GM18858 (cell line): Measurements from ENCODE around the gene CAPN2.
"Not testable (repeated sequence)": the region's sequence is repeated elsewhere in the genome, so short reads cannot be mapped to it uniquely, and the experiment has no call there.

Source experiments
- ATAC-seq: cut with Tn5 transposase; IDR thresholded peaks from one replicate; pipeline ENCODE4 v1.9.1; 2021; ENCODE audit not compliant: unreplicated experiment

The CAPN2 gene

DNA sequence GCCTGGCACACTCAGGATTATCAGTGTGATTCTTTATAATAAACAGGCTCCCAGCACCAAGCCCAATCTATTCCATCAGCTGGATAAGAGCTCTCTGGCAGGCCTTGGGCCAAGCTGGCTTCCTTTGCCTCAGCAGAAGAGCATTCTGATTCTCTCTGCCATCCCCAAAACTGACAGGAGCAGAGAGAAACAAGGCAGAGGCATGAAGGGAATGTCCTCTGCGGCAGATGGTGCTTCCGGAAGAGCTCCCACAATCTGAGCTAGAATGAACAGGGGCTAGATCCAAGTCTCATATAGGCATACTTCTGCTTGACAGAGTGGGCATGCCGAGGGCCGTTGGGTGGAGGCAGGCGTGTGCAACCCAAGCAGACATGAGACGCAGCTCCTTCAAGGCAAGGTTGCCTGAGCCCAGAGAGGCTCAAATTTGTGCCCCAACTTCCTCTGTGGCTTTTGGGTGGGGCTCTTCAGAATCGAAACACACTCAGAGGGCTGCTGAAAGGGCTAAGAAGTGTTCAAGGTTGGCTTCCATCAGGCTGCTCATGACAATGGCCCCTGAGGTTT, 4.0 kb downstream of the CAPN2 start:
- ATAC-seq: peak; percentile 46

DNA sequence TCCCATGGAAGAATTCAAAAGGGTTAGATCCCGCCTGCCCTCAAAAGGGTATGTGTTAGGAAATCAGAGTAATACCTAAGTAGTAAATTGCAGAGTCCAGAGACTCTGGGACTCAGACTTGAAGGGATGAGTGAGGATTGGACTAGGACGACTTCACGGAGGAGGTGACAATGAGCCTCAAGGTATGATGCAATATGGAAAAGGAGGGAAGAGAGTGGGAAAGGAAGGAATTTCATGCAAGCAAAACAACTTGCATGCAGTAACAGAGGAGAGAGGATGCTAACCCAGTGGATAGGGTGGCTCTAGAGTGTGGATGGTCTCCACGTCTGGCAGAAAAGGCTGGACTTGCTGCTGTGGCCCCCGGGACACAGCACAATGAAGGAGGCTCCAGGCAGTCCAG, 4.8 kb downstream of the CAPN2 start:
- no peak for ATAC-seq

DNA sequence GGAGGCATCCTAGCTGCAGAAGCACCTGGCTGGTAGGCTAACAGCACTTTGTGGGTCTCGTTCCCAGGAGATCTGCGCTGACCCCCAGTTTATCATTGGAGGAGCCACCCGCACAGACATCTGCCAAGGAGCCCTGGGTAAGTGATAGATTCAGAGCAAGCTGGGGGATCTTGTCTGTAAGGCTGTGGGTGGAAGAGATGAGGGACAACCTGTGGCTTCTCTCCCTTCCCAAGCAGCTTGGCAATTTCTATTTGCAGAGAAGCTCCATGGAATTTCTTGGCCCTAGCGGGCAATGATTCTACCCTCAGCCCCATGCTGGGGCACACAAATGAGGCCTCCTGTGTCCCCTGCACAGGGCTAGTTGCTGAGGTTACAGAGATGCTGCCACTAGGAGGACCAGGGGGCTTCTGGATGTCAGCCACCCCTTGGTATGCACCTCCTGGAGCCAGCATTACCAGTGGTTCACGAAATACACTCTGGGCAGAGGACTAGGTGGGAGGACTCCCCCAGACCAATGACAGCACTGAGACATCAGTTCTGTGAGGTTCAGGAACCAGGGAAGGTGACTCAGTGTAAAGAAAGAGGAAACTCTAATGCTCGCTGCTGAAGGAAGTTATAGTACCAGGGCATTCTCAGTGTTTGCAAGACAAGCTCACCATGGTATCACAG, 5.5 kb downstream of the CAPN2 start:
- ATAC-seq: no peak

DNA sequence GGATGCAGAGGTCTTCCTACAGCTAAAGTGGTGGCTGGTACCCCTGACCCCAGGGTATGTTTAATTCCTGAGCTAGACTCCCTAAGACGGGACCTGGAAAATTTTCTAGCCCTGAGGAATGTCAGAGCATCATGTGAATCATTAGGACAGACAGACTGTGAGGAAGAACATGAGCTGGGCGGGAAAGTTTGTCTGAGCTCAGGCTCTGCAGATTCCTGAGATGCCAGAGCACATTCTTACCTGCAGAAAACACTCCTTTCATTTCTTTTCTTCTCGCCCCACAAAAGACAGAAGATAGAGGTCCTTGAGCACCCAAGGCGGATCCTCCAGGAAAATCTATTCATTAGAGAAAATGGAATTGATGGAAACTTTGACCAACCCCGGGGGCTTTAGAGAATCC, 6.5 kb downstream of the CAPN2 start:
- ATAC-seq: no peak

DNA sequence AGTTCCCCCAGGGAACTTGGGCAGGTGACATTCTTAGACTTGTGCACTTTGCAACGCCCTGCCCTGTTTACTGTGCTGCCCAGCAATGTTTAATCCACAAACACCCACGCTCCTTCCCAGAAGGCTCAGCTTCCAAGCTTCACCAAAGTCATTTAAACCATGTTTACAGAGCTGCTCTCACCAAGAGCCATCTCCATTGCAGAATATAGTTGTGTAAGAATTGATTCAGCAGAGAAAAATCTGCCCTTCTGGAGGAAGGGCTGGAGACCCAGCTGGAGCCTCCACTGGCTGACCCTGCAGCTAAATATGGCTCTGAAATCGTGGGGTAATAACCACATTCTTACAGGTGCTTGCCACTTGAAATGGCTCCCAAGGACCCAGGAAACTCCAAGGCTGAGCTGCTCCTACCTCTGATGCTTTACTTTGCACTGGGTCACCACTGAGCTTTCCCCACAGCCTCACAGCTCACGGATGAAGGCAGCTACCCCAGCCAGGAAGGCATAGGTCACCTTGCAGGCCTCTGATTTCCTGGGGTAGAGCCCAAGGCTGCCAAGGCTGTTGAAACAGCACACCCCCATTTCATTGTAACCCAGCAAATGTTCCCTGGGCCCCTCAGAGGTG, 8.7 kb downstream of the CAPN2 start:
- ATAC-seq: no peak

DNA sequence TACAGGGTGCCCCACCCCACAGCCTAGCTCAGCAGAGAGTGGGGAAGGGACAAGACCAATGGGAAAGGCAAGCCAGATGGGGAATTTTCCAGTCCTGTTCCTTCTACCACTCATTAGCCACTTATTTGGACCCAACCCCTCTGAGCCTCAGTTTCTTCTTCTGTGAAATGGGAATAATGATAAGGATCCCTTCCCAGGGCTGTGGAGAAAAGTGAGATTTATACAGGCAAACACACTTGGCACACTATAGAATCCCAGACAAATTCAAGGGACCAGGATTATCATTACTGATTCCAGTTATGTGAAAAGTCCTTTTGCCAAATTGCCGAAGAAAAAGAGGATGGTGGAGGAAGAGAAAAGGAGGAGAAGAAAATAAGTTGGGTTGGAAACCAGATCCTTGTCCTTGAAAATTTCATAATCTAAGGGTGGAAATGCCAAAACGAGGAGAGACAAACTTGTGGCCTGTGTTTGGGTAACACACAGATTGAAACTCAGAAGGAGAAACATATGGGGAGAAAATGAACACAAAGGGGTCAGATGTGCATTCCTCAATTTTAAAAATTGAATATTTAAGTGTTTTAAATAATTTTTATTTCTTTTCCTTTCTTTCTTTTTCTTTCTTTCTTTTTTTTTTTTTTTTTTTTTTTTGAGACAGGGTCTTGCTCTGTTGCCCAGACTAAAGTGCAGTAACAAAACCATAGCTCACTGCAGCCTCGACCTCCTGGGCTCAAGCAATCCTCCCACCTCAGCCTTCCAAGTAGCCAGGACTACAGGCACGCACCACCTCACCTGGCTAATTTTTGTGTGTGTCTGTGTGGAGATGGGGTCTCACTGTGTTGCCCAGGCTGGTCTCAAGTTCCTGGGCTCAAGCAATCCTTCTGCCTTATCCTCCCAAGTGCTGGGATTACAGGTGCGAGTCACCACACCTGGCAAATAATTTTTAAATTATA, 9.6 kb downstream of the CAPN2 start:
- no peak for ATAC-seq

DNA sequence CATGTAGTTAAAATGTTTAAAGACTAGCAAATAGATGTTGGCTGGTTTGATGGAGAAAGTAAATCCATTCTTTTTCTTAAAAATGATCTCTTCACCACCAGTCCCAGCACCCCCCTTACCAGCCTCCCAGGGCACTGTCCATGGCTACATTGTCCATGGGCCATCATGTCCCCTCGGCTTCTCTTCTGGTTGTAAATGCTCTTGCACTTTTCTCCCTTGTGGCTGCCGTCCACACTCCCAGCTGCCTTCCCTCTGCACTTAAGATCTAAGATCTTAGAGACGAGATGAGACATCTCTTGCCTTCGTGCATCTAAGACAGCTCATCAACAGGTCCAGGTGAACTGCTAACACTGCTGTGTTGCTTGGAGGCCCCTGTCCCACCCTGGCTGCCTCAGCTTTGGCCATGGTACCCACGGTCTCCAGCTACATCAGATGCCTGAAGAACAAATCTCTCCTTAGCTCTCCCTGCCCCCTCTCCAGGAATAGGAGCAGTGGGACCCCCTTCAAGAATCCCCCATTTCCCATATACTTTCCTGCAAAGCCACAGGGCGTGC, 11.1 kb downstream of the CAPN2 start:
- ATAC-seq: no peak

DNA sequence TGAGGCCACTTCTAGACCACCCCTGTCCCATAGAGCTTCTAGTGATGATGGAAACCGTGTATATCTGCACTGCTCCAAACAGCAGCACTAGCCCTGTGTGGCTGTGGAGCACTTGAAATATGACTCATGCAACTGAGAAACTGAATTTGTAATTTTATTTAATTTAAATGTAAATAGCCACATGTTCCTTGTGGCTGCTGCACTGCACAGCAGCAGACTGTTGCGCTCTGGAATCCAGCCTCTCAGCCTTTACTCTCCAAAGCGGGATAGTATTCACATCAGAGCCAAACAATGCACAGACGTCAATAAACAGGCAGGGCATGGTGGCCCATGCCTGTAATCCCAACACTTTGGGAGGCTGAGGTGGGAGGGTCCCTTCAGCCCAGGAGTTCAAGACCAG, 12.0 kb downstream of the CAPN2 start:
- ATAC-seq: no peak

DNA sequence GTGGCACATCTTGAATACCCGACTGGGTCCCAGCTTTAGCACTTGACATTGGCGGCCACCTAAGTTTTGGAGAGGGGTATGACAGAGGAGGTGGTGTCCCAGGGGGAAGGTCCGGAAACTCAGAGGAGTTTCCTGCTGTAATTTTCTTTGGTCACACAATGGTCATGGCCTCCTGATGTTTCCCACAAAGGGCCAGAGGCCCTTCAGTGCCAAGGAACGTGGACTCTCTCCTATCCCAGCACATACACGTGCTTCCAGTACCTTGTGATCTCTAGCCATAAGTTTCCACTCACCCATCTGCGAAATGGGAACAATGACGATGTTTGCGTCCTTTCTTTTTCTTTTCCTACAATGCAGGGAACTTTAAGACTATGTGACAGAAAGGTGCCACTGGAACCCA, 13.2 kb downstream of the CAPN2 start:
- ATAC-seq: no peak

DNA sequence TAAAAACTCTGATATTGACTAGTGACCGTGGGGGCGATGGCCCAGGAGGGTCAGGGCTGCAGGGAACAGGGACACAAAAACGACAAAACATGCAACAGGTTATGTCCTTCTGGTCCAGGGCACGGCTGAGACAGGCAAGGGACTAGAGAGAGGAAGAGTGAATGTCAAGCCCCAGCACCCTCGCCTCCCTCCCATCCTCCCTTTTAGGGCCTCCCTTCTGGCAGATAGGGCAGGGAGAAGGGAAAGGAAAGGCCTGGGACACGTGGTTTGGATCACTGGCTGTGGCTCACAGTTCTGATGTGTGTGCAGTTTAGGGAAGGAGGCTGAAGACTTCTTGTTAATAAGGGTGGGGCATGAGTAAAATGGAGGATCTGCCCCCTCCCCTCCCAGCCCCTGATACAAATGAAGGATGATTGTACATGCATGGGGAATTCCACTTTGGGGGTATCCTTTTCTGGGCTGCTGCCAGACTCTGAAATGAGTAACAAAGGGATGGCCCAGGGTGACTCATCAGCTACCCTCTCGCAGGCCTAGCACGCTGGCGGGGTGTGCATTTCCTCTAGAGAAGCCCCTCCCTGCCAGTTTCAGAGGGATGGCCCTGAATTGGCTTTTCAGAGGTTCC, 14.2 kb downstream of the CAPN2 start:
- peak; percentile 91 for ATAC-seq

DNA sequence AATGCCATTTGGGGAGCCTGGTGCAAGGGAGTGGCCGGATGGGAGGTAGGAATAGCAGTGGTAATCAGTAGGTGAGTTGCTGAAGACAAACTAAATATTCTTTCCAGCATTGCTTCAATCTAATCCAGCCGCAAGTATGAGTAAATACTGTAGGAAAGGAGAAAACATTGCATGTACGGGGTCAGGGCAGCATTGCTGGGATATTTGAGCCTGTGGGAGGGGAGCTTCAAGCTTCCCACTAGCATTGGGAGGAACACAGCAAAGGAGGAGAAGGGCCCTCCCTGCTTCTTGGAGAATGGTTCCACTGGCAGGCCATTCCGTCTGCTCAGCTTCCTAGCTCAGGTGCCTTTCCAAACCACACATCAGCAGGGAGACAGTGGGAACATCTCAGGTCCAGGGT, 15.2 kb downstream of the CAPN2 start:
- ATAC-seq: no peak

DNA sequence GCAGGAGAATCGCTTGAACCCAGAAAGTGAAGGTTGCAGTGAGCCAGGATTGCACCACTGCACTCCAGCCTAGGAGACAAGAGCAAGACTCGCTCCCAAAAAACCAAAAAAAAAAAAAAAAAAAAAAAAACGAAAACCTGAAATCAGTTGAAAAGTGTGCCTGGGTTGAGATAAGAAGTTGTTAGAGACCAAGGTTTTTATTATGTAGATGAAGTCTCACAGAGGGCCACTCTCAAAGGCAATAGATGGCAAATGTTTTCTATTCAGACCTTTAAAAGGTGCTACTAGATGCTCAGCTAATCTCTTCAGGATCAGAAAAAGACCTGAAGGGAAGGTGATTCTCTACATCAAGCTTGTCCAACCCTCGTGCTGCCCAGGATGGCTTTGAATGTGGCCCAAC, 17.6 kb downstream of the CAPN2 start:
- ATAC-seq: no peak

DNA sequence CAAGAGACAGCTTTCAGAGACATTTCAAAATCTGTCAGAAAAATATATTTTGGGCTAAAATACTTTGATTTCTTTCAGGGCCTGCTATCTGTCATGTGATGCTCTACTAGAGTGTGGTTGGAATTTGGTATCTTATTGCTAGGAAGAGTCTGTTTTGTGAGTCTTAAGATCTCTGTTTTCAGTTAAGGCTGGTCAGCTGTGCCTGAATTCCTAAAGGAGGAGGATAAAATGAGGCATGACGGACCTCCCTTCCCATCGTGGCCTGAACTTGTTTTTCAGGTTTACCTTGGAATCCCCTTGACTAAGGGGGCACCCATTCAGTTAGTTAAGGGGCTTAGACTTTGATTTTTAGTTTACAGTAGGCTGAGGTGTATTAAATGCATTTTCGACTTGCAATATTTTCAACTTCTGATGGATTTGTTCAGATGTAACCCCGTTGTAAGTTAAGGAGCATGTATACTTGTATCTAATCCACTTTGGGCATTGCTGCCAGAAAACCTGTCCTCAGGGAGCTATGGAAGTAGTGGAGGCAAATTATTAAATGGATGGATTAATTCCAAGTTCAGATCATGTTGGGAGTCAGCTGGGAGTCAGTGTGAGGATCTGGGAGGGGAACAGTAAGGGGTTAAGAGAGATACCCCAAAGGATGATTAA, 18.3 kb downstream of the CAPN2 start:
- ATAC-seq: no peak

DNA sequence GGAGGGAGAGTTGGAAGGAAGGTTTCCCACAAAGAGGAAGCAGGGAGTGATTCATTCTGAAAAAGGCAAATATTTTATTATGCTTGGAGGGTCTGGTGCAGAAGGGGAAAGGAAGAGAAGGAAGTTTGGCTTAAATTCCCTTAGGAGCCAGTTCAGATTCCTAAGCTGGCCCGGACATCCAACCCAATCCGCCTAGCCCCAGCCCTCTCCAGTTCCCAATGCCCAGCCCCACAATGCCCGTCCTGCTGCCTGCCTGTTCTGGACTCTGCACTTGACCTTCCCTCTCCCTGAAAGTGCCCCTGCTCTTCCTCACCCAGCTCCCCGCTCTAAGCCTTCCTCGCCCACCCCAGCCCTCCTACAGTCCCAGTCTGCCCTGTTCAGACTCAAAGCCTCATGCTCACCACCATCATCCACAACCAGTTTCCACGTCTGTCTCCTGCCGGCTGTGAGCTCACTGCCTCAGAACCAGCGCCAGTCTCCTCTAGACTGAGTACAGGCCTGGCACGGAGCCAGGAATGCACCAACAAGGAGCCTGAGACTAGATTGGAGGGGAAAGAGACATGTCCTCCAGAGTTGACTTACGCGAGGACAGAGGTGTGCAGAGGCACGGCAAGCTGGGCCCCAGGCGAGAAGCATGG, 18.9 kb downstream of the CAPN2 start:
- ATAC-seq: no peak

DNA sequence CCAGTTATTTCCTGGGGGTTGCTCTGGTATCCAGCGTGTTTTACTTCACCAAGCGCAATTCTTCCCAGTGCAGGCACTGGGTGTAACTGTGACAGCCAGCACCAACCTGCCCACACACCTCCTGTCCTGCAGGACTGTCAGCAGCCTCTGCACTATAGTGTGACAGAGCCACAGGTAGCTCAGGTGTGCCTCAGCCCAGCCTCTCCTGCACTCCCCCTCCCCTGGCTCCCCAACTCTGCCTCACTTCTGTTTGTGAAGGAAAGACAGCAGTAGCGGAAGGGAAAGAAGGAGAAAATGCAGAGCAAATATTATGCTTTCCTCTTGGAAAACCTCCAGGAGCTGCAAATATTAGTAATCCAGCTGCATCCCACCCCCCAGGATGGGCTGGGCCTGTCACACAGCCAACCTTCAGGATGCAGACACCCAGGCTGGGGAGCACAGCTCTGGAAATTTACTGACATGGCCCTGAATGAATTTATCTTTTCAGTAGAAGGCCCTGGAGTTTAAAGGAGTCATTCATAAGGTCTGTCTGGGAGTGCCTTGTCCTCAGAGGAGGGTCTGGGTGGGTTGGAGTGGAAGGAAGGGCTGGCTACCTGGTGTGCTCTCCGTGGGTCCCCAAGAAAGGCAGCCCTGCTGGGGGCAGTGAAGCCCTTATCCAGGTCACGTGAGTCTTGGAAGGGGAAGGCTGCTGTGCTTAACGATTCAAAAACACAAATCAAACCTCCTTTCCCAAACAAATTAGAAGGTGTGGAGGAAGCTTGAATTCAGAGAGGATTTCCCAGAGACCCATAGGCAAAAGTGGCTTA, 20.9 kb downstream of the CAPN2 start:
- ATAC-seq: no peak

DNA sequence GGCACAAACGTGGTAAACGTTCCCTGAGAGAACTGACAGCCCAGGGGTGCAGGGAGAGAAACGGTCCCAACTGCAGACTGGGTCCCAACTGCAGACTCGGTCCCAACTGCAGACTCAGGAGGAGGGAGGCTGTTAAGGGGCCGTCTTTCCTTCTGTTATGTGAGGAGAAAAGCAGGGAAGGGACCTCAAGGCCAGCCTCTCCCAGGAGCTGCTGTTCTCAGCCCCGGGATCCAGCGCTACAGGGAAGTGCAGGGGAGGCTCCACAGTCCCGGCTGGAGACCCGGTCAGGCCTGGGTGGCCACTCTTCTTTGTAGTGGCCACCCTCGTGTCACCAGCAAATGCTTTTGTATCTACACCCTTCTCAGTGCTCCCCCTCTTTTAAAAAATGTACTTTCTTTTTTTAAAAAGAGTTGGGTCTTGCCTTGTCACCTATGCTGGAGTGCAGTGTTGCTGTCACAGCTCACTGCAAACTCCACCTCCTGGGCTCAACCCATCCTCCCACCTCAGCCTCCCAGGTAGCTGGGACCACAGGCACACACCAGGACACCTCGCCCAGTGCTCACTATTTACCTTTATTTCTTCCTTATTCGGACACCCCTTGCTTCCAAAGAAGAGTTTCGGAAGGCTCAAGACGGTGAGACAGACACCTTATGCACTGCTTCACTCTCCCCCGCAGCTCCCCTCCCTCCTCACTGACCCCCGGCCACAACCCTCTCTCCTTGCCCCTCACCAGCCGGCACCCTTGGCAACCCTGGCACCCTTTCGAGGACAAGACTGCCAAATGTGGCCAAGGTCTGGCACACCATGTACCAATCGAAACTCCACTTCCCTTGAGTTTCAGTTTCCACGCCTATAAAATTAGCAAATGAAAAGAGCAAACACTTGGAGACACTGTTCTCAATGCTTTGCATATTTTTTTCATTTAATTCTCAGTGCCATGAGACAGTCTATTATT, 21.8 kb downstream of the CAPN2 start:
- ATAC-seq: no peak

DNA sequence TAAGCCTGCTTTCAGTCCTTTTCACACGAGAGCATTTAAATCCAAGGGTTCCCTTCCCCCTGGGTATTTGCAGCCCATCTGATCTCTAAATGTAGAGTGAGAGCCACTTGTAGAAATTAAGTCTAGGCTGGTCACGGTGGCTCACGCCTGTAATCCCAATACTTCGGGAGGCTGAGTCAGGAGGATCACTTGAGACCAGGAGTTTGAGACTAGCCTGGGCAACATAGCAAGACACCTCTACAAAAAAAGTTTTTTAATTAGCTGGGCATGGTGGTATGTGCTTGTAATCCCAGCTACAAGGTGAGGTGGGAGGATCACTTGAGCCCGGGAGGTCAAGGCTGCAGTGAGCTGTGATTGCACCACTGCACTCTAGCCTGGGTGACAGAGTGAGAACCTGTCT, 24.3 kb downstream of the CAPN2 start:
- ATAC-seq: not testable (repeated sequence)

DNA sequence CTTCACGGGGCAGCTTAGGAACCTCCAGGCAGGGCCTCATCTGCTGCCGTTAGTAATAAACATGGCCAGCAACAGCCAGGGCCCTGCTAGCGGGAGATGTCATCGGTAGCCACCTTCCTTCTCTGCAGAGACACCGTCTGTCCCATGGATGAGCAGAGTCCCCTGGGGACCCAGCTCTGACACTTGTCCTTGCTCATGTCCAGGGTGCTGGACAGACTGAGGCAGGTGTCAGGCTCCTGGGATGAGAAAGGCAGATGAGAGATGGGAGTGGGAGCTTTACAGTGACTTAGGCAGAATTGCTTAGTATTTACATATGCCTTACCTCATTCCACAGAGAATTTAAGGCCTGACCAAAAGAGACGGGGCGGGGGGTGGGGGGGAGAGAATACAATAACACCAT, 25.0 kb downstream of the CAPN2 start:
- ATAC-seq: no peak
